Lung (tissue), 12 donors: Measurements from ENCODE around the gene PSMG3. TPM values are rescaled to one million over a fixed set of nuclear protein-coding genes. Genes with fewer than 3 reads are reported as not detected.

Experiments
- ATAC-seq: fragments of 200-7000 bp; cut with Tn5 transposase; one replicate; pipeline ENCODE4 v1.9.1; 2020; ENCODE audit warnings: moderate number of reproducible peaks; ENCODE audit not compliant: insufficient read depth, low FRiP score
- DNase-seq, 3 donors: peaks; one replicate each; pipeline ENCODE4 v3.0.0-alpha.2; 2013 to 2017
- H3K27ac ChIP-seq, 2 donors: one replicate each; pipeline ENCODE4 v1.5.1; 2013; ENCODE audit warnings: mild to moderate bottlenecking in 2 of 2, moderate library complexity in 2 of 2, control low read depth in 1 of 2, inconsistent platforms in 1 of 2, low read depth in 1 of 2, low read length in 1 of 2
- H3K27me3 ChIP-seq, 3 donors: one replicate each; pipeline ENCODE4 v1.5.1; 2013; ENCODE audit warnings: low read length in 2 of 3; ENCODE audit not compliant: control insufficient read depth in 3 of 3, insufficient read depth in 3 of 3
- H3K36me3 ChIP-seq, 4 donors: one replicate each; pipeline ENCODE4 v1.5.1; 2013; ENCODE audit warnings: low read length in 4 of 4, mild to moderate bottlenecking in 1 of 4, moderate library complexity in 1 of 4; ENCODE audit not compliant: control insufficient read depth in 4 of 4, insufficient read depth in 4 of 4
- H3K4me1 ChIP-seq, 5 donors: one replicate each; pipeline ENCODE4 v1.5.1; 2013; ENCODE audit warnings: low read length in 5 of 5, mild to moderate bottlenecking in 2 of 5, moderate library complexity in 1 of 5; ENCODE audit not compliant: control insufficient read depth in 5 of 5, insufficient read depth in 5 of 5
- H3K4me3 ChIP-seq: one replicate; pipeline ENCODE4 v1.5.1; 2013; ENCODE audit warnings: mild to moderate bottlenecking, control low read depth, moderate library complexity
- H3K9ac ChIP-seq, 2 donors: one replicate each; pipeline ENCODE4 v1.5.1; 2013; ENCODE audit warnings: low read length in 2 of 2, control low read depth in 1 of 2; ENCODE audit not compliant: insufficient read depth in 1 of 2
- H3K9me3 ChIP-seq, 4 donors: one replicate each; pipeline ENCODE4 v1.5.1; 2013; ENCODE audit warnings: low read length in 3 of 4, mild to moderate bottlenecking in 1 of 4, moderate library complexity in 1 of 4; ENCODE audit not compliant: control insufficient read depth in 4 of 4, insufficient read depth in 3 of 4
- WGBS, 2 donors: extraction: QIAGEN DNeasy Blood & Tissue Kit; methylation state at CpG; one replicate each; pipeline ENCODE4 v1.1.7; 2013; 5-methylcytosine and 5-hydroxymethylcytosine counted together
- polyA plus RNA-seq, 2 donors: library from polyadenylated mRNA; stranded (reverse); fragments of 200-250 nt; gene quantifications; one replicate each; pipeline ENCODE4 v1.2.1, GENCODE V29; 2013
- total RNA-seq, 2 donors: library from RNA; depleted of rRNA in 1 of 2; stranded (reverse); fragments of >200 nt in 1 of 2; gene quantifications; one replicate each; pipeline ENCODE4 v1.2.1, GENCODE V29; 2014 to 2021
- TF ChIP-seq, protein P1 (sequence below): IDR thresholded peaks from 2 replicates; pipeline ENCODE4 v1.5.1; 2012; ENCODE audit warnings: mild to moderate bottlenecking; ENCODE audit errors: control extremely low read depth, extremely low read depth
- donor health status: control.
- donor health status: control.
- donor health status: Bipolar disorder and iron deficiency.
- donor health status: healthy.
- donor health status: DM: yes; HTN: yes; CAD: no.

Gene PSMG3
- total and polyA plus RNA-seq, 4 donors, result 10.7 to 86.7 (median 41.8) TPM

DNA sequence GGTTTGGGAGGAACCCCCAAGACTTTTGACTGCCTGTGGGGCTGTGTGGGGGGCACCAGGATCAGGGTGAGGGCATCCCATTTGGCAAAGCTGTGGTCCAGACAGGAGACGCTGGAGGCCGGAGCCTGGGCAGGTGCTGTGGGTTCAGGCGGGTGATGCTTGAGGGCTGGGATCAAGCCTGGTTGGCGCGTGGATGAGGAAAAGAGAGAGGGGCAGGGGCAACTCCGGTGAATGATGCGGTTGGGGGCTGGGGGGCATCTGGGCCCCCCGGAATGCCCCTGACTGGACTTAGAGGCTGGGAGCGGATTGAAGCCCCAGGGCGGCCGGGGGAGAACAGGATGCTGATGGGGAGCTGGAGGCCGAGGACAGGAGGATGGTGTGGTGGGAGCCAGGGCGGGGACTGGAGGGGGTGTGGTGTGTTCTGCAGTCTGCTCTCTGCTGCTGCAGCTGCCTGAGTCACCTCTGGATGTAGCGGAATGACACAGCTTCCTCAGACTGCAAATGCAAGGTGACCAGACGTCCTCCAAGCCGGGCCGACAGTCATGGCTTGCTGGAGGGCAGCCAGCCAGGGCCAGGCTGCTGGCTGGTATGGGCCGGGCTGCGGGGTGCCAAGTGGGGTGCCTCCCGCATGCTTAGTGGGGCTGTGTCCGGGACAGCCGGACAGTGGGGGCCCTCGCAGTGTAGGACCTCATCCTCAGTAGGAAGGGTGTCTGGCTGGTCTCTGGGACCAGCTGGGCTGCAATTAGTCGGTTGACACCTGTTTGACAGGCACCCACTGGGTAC, 36.1 kb downstream of the PSMG3 start:
- peak in 1 of 3 donors; percentile 14 for DNase-seq
- peak overlapping the region; percentile 7 for H3K4me3 ChIP-seq
- WGBS, 2 donors, result 55 to 63% methylated on average over 24 of the region's 24 CpGs
- no peak overlapping the region for H3K9ac ChIP-seq
- H3K27ac ChIP-seq, result peak overlapping the region; percentile 93 to 97
- ATAC-seq, result no peak
- H3K36me3 ChIP-seq, result peaks cover 0 to 5% (median 0%) of the 10 kb centered on the region in 4 donors
- no peaks in the 10 kb centered on the region for H3K9me3 ChIP-seq
- H3K4me1 ChIP-seq, result peaks cover 3 to 48% (median 24%) of the 10 kb centered on the region in 5 donors
- peaks cover 0 to 12% (median 3%) of the 10 kb centered on the region in 3 donors for H3K27me3 ChIP-seq
- TF ChIP-seq, protein P1, sequence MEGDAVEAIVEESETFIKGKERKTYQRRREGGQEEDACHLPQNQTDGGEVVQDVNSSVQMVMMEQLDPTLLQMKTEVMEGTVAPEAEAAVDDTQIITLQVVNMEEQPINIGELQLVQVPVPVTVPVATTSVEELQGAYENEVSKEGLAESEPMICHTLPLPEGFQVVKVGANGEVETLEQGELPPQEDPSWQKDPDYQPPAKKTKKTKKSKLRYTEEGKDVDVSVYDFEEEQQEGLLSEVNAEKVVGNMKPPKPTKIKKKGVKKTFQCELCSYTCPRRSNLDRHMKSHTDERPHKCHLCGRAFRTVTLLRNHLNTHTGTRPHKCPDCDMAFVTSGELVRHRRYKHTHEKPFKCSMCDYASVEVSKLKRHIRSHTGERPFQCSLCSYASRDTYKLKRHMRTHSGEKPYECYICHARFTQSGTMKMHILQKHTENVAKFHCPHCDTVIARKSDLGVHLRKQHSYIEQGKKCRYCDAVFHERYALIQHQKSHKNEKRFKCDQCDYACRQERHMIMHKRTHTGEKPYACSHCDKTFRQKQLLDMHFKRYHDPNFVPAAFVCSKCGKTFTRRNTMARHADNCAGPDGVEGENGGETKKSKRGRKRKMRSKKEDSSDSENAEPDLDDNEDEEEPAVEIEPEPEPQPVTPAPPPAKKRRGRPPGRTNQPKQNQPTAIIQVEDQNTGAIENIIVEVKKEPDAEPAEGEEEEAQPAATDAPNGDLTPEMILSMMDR, result no peak

DNA sequence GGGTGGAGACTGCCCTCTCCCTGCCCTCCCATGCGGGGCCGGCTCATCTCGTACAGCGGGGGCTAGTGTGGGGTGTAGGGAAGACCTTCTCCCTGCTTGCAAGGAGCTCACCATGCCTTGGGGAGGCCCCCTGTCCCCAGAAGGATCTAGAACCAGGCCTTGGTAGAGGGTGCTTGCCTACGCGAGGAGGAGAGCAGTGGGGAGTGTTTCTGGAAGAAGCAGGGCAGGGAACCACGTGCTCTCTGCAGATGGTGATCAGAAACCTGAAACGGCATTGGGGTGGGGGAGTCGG, 36.6 kb downstream of the PSMG3 start:
- Histone ChIP-seq H3K27ac (peak overlapping the region; percentile 93 to 97), H3K4me3 (peak overlapping the region; percentile 2), H3K9me3 (no peaks in the 10 kb centered on the region), H3K4me1 (peaks cover 3 to 43% (median 23%) of the 10 kb centered on the region in 5 donors), H3K27me3 (peaks cover 0 to 12% (median 3%) of the 10 kb centered on the region in 3 donors), H3K36me3 (peaks cover 0 to 2% (median 0%) of the 10 kb centered on the region in 4 donors), H3K9ac (no peak overlapping the region)
- no peak for DNase-seq
- TF ChIP-seq, protein P1, result no peak
- no peak for ATAC-seq
- WGBS, 2 donors, result 26 to 31% methylated on average over 9 of the region's 9 CpGs

DNA sequence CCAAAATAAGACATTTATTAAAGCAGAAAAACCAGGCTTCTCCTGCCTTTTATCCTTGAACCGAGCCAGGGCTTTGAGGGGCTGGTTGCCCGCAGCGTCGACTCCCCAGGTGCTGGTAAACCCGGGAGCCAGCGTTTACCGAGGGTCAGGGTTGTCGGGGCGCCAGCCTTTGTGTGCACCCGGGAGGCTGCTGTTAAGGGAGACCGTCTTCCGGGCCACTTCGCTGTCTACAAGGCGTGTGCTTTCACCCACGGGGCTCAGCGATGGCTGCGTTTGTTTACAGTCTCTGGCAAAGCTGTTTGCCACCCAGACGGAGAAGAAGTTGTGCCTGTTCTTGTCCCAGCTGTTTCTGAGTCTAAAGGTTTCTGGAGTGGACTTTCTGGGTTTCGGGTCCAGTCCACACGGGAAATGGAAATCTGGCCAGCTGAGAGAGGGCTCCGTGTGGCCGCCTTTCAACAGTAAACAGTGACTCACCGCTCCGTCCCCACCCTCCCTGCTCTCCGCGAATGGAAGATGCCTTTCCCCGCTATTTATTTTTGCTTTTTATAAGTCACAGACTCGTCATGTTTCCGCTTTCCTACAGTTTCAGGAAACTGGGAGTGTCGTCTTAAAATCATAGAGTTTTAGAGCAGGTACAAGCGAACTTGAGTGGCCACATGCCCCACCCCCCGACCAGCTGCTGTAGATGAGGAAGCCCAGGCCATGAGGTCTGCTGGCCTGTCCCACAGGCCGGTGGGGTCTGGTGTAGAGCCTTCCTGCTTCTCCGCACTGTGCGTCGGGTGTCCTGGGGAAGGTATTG, 37.2 kb downstream of the PSMG3 start:
- DNase-seq (peak; percentile 53 to 67 (median 63)), ATAC-seq (peak; percentile 48)
- Histone ChIP-seq H3K36me3 (peaks cover 0 to 2% (median 0%) of the 10 kb centered on the region in 4 donors), H3K9ac (peak overlapping the region in 1 of 2 donors; percentile 30), H3K9me3 (no peaks in the 10 kb centered on the region), H3K27ac (peak overlapping the region; percentile 93 to 97), H3K4me1 (peaks cover 3 to 37% (median 21%) of the 10 kb centered on the region in 5 donors), H3K27me3 (peaks cover 0 to 12% (median 3%) of the 10 kb centered on the region in 3 donors), H3K4me3 (peak overlapping the region; percentile 73)
- TF ChIP-seq, protein P1, result no peak
- WGBS, 2 donors, result 2% methylated on average over 36 of the region's 36 CpGs
